ENCODE data around the gene SNAP23. TPM values are rescaled to one million over a fixed set of nuclear protein-coding genes. Genes with fewer than 3 reads are reported as not detected.

SNAP23 gene
- total RNA-seq, 1 experiment from 2014 or later, result 92.2 TPM

- Mint-ChIP-seq H3K9me3 (ENCODE audit: unreplicated experiment) (no peaks in the 10 kb centered on the region), H3K4me1 (ENCODE audit: low read depth, unreplicated experiment) (peaks cover 28% of the 10 kb centered on the region), H3K4me3 (ENCODE audit: unreplicated experiment) (peak within 1 kb of the TSS; percentile 96), H3K27me3 (ENCODE audit: insufficient read depth, unreplicated experiment) (no peaks in the 10 kb centered on the region), H3K27ac (ENCODE audit: unreplicated experiment) (peak within 1 kb of the TSS; percentile 99), H3K36me3 (ENCODE audit: insufficient read depth, unreplicated experiment) (peaks cover 48% of the 10 kb centered on the region)
- Histone ChIP-seq H3K9me3 (no peaks in the 10 kb centered on the region), H3K4me3 (ENCODE audit: low read depth, low read length) (peak within 1 kb of the TSS; percentile 97), H3K36me3 (ENCODE audit: control insufficient read depth, insufficient read depth, low read length) (peaks cover 2% of the 10 kb centered on the region; the same call in 1 of the 2 replicates), H3K4me1 (no peaks in the 10 kb centered on the region), H3K27me3 (replicated peaks; ENCODE audit: control insufficient read depth, insufficient read depth, low read length) (no peaks in the 10 kb centered on the region)
- intact Hi-C loops (cut with micrococcal nuclease; ENCODE audit: unreplicated experiment), result loop anchor here (1.0 to 2.0 kb wide), 2 partner anchors 27 to 54 kb away; partner anchors contain the start of genes SNAP23 and STARD9
- TF ChIP-seq CTCF (IDR thresholded peaks at IDR 0.05; ENCODE audit: insufficient read depth in 1 of 2, low read depth in 1 of 2, low read length in 1 of 2, severe bottlenecking in 1 of 2, unreplicated experiment in 1 of 2), result no peak
- peak; percentile 88 to 93 for DNase-seq
- BruUV-seq (replicated peaks), result no TSS peak
- CTCF ChIA-PET, result interaction anchor here (0.6 to 1.1 kb wide), 2 partner anchors 43 to 828 kb away, joined by 4 read pairs; no protein-coding TSS in a partner anchor
- POLR2A ChIA-PET, result interaction anchor here (0.5 to 1.6 kb wide), 5 partner anchors 27 to 280 kb away, joined by 3 to 8 read pairs (median 3); partner anchors contain the start of gene STARD9
Measured at GRCh38 chr15:42548249-42549031, 53.0 kb downstream of the SNAP23 start, which contains the start of the genes HAUS2 and LRRC57. TSS of gene HAUS2 (plus strand) at chr15:42548838. CDS start at chr15:42548873, 35 bp downstream. TSS of gene LRRC57 (minus strand) at chr15:42548793. CDS start at chr15:42548434, 359 bp downstream.

- ChIA-PET POLR2A (interaction anchor here (1.6 kb wide), 1 partner anchor 26 kb away, joined by 8 read pairs; the partner anchor contains the start of gene STARD9), CTCF (interaction anchor here (0.6 to 1.1 kb wide), 2 partner anchors 42 to 827 kb away, joined by 4 read pairs; no protein-coding TSS in a partner anchor)
- TSS peak; percentile 61 for BruUV-seq (replicated peaks)
- no peaks in the 10 kb centered on the region for H3K27me3 Mint-ChIP-seq (ENCODE audit: insufficient read depth, unreplicated experiment)
- H3K4me3 ChIP-seq (ENCODE audit: low read depth, low read length), result peak overlapping the region; percentile 97
- TF ChIP-seq CTCF (IDR thresholded peaks at IDR 0.05; ENCODE audit: insufficient read depth in 1 of 2, low read depth in 1 of 2, low read length in 1 of 2, severe bottlenecking in 1 of 2, unreplicated experiment in 1 of 2), result no peak
- DNase-seq, result peak in 1 of 2 experiments; percentile 42
- H3K36me3 Mint-ChIP-seq (ENCODE audit: insufficient read depth, unreplicated experiment), result peaks cover 43% of the 10 kb centered on the region
- H3K27ac Mint-ChIP-seq (ENCODE audit: unreplicated experiment), result peak overlapping the region; percentile 99
- H3K27me3 ChIP-seq (replicated peaks; ENCODE audit: control insufficient read depth, insufficient read depth, low read length), result no peaks in the 10 kb centered on the region
- H3K9me3 ChIP-seq, result no peaks in the 10 kb centered on the region
- H3K36me3 ChIP-seq (ENCODE audit: control insufficient read depth, insufficient read depth, low read length), result peaks cover 2% of the 10 kb centered on the region; the same call in 1 of the 2 replicates
- H3K9me3 Mint-ChIP-seq (ENCODE audit: unreplicated experiment), result no peaks in the 10 kb centered on the region
- H3K4me1 Mint-ChIP-seq (ENCODE audit: low read depth, unreplicated experiment), result peaks cover 28% of the 10 kb centered on the region
- H3K4me1 ChIP-seq, result no peaks in the 10 kb centered on the region
- peak overlapping the region; percentile 96 for H3K4me3 Mint-ChIP-seq (ENCODE audit: unreplicated experiment)
- intact Hi-C loops (cut with micrococcal nuclease; ENCODE audit: unreplicated experiment), result loop anchor here (2.0 kb wide), 1 partner anchor 54 kb away; the partner anchor contains the start of gene SNAP23
Measured at GRCh38 chr15:42549032-42549491, 53.6 kb downstream of the SNAP23 start.

GRCh38 chr15:42549741-42550392 is 54.4 kb downstream of the SNAP23 start:
- H3K9me3 ChIP-seq, result no peaks in the 10 kb centered on the region
- H3K4me1 ChIP-seq, result no peaks in the 10 kb centered on the region
- CTCF ChIA-PET, result no interaction called here
- peak overlapping the region; percentile 36 for H3K27ac Mint-ChIP-seq (ENCODE audit: unreplicated experiment)
- no peaks in the 10 kb centered on the region for H3K27me3 ChIP-seq (replicated peaks; ENCODE audit: control insufficient read depth, insufficient read depth, low read length)
- DNase-seq, result no peak
- BruUV-seq (replicated peaks), result no TSS peak
- intact Hi-C loops (cut with micrococcal nuclease; ENCODE audit: unreplicated experiment), result loop anchor here (2.0 kb wide), 1 partner anchor 55 kb away; the partner anchor contains the start of gene SNAP23
- POLR2A ChIA-PET, result no interaction called here
- H3K9me3 Mint-ChIP-seq (ENCODE audit: unreplicated experiment), result no peaks in the 10 kb centered on the region
- peaks cover 43% of the 10 kb centered on the region for H3K36me3 Mint-ChIP-seq (ENCODE audit: insufficient read depth, unreplicated experiment)
- H3K4me3 ChIP-seq (ENCODE audit: low read depth, low read length), result peak overlapping the region; percentile 97
- no peak for TF ChIP-seq CTCF (IDR thresholded peaks at IDR 0.05; ENCODE audit: insufficient read depth in 1 of 2, low read depth in 1 of 2, low read length in 1 of 2, severe bottlenecking in 1 of 2, unreplicated experiment in 1 of 2)
- H3K36me3 ChIP-seq (ENCODE audit: control insufficient read depth, insufficient read depth, low read length), result no peaks in the 10 kb centered on the region
- H3K27me3 Mint-ChIP-seq (ENCODE audit: insufficient read depth, unreplicated experiment), result no peaks in the 10 kb centered on the region
- peak overlapping the region; percentile 96 for H3K4me3 Mint-ChIP-seq (ENCODE audit: unreplicated experiment)
- H3K4me1 Mint-ChIP-seq (ENCODE audit: low read depth, unreplicated experiment), result peaks cover 28% of the 10 kb centered on the region

All from Caco-2 (cell line).